Measurements from ENCODE around the gene AKAP6.
"Not testable (repeated sequence)": the region's sequence is repeated elsewhere in the genome, so short reads cannot be mapped to it uniquely, and the experiment has no call there.

Gene AKAP6

GRCh38 chr14:32545506-32546210 lies 216.6 kb downstream of the AKAP6 start:
- DNase-seq, result no peak

- DNase-seq, result no peak
Measured at GRCh38 chr14:32546246-32546645, 217.1 kb downstream of the AKAP6 start.

- DNase-seq, result no peak
Measured at GRCh38 chr14:32552766-32553165, 223.7 kb downstream of the AKAP6 start.

- DNase-seq, result no peak
Measured at GRCh38 chr14:32559048-32559447, 229.9 kb downstream of the AKAP6 start.

- no peak for DNase-seq
Measured at GRCh38 chr14:32559590-32559989, 230.5 kb downstream of the AKAP6 start.

- peak; percentile 55 for DNase-seq
Measured at GRCh38 chr14:32560209-32560857, 231.2 kb downstream of the AKAP6 start.

- DNase-seq, result no peak
Measured at GRCh38 chr14:32561520-32561919, 232.4 kb downstream of the AKAP6 start.

- DNase-seq, result peak; percentile 21
Measured at GRCh38 chr14:32564596-32564995, 235.5 kb downstream of the AKAP6 start.

GRCh38 chr14:32565256-32565655 lies 236.2 kb downstream of the AKAP6 start:
- no peak for DNase-seq

GRCh38 chr14:32567543-32568384 lies 238.7 kb downstream of the AKAP6 start:
- DNase-seq, result no peak

- DNase-seq, result no peak
Measured at GRCh38 chr14:32571551-32571950, 242.5 kb downstream of the AKAP6 start.

GRCh38 chr14:32571995-32572866 lies 243.1 kb downstream of the AKAP6 start:
- no peak for DNase-seq

GRCh38 chr14:32572867-32573150 lies 243.7 kb downstream of the AKAP6 start:
- DNase-seq, result no peak

- no peak for DNase-seq
Measured at GRCh38 chr14:32574269-32574668, 245.2 kb downstream of the AKAP6 start.

- peak; percentile 56 for DNase-seq
Measured at GRCh38 chr14:32576088-32576795, 247.1 kb downstream of the AKAP6 start.

- no peak for DNase-seq
Measured at GRCh38 chr14:32576977-32577376, 247.9 kb downstream of the AKAP6 start.

GRCh38 chr14:32578181-32578580 lies 249.1 kb downstream of the AKAP6 start:
- DNase-seq, result no peak

GRCh38 chr14:32583427-32583826 lies 254.3 kb downstream of the AKAP6 start:
- not testable (repeated sequence) for DNase-seq

GRCh38 chr14:32584079-32584478 lies 255.0 kb downstream of the AKAP6 start:
- no peak for DNase-seq

- DNase-seq, result no peak
Measured at GRCh38 chr14:32587461-32587860, 258.4 kb downstream of the AKAP6 start.

- DNase-seq, result peak; percentile 26
Measured at GRCh38 chr14:32588448-32589320, 259.6 kb downstream of the AKAP6 start.

Data from activated CD4-positive, alpha-beta T cell treated with anti-CD3 and anti-CD28 coated beads, Interleukin-2, amount 50 U/mL, for 16 hours (primary cell).